ENCODE data around the gene JCAD. TPM values are rescaled to one million over a fixed set of nuclear protein-coding genes. Genes with fewer than 3 reads are reported as not detected.
"Not testable (repeated sequence)": the region's sequence is repeated elsewhere in the genome, so short reads cannot be mapped to it uniquely, and the experiment has no call there.

JCAD gene
- polyA plus RNA-seq, 1 donor = 24.7 TPM

DNA sequence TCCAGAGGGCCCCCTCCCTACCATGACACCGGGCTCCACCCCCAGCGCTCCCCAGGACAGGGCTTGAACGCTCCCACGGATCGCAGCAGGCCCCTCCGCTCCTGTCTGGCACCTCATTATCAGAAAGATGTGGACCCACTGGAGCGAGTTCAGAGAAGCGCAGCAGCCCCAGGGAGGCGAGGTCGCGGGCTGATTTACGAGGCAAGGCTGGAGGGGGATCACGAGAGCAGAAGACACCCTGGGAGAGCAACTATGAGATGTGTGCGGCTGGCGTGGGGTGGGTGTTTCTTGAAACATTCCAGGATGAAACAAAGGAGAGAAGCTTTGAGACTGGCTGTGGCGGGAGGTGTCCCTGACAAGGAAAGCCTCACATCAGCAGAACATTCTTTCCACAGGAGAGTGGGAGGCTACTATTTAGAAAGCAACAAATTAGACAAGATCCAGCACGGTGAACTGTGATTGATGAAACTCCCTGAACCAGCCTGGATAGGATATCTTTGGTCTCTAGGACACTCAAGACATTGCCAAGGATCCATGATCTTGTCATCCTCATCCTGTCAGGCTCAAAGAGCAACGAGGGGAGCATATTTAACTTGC, 66.0 kb downstream of the JCAD start:
- DNase-seq (ENCODE audit: low read depth) = no peak

GRCh38 chr10:29992914-29993313, 66.5 kb downstream of the JCAD start:
- DNase-seq (ENCODE audit: low read depth) = no peak

DNA sequence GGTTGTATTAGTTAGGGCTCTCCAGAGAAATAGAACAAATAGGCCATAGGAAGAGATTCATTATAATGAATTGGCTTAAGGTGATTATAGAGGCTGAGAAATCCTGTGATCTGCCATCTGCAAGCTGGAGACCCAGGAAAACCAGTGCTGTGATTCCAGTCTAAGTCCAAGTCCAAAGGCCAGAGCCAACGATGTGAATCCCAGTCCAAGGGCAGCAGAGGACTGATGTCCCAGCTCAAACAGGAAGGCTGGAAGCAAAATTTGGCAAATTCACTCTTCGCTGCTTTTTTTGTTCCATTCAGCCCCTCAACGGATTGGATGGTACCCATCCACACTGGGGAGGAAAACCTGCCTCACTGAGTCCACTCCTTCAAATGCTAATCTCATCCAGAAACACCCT, 68.0 kb downstream of the JCAD start:
- no peak for DNase-seq (ENCODE audit: low read depth)

GRCh38 chr10:29987471-29987870, 71.9 kb downstream of the JCAD start:
- no peak for DNase-seq (ENCODE audit: low read depth)

- no peak for DNase-seq (ENCODE audit: low read depth)
Observed at GRCh38 chr10:29982997-29983648, 76.3 kb downstream of the JCAD start.

DNA sequence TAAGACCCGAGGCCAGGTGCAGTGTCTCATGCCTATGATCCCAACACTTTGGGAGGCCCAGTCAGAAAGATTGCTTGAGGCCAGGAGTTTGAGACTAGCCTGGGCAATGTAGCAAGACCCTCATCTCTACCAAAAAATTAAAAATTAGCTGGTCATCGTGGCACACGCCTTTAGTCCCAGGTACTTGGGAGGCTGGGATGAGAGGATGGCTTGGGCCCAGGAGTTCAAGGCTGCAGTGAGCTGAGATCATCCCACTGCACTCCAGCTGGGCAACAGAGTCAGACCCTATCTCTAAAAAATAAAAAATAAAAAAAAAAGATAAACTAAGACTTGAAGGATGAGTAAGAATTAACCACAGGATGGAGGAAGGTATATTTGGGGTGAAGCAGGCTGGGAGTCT, 77.9 kb downstream of the JCAD start:
- no peak for DNase-seq (ENCODE audit: low read depth)

- no peak for DNase-seq (ENCODE audit: low read depth)
Observed at GRCh38 chr10:29980084-29980483, 79.3 kb downstream of the JCAD start.

DNA sequence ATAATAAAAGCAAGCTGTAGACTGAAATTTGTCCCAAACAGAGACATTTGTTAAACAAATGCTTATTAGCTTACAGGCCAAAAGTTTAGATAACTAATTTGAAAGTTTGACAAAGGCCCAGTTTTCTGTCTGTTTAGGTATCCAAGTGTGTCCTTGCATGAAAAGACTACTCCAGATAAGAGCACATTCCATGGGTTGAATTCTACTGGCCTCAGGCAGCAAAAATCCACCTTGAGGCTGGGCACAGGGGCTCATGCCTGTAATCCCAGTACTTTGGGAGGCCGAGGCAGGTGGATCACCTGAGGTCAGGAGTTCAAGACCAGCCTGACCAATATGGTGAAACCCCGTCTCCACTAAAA, 80.0 kb downstream of the JCAD start:
- not testable (repeated sequence) for DNase-seq (ENCODE audit: low read depth)

DNA sequence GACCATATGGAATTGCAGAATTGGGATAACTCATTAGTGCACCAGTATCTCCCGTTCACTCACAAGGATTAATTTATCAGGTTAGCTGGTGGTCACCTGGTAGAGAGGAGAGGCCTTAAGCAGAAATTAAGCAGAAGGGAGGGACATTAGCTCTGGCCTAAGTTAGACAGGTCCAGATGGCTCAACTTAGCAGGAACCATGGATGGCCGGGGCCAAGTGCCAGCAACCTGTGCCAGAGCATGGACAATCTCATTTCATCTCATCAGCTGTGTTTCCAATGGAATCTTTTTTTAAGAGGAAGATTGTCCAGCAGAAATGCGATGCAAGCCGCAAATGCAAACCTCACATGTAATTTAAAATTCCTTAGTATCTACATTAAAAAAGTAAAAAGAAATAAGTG, 82.2 kb downstream of the JCAD start:
- DNase-seq (ENCODE audit: low read depth) = no peak

GRCh38 chr10:29976134-29976533, 83.3 kb downstream of the JCAD start:
- no peak for DNase-seq (ENCODE audit: low read depth)

- DNase-seq (ENCODE audit: low read depth) = no peak
Observed at GRCh38 chr10:29974773-29975172, 84.6 kb downstream of the JCAD start.

DNA sequence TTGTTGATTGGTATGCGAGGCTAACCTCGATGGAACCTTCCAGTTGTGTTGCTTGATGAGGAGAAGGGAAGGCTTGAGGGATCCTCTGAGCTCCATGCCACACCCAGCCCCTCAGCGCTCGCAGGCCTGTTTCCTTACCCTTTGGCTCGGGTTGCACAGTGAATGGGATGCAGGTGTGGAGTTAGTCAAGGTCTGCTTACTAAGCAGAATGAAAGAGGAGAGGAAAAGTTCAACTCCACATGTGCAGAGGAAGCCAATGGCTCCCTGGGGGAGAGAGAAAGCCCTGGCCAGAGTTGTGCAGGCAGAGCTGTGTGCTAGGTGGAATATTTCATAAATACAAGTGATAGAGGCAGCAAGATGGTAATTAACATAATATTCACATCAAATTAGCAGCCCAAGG, 85.5 kb downstream of the JCAD start:
- DNase-seq (ENCODE audit: low read depth) = no peak

- DNase-seq (ENCODE audit: low read depth) = no peak
Observed at GRCh38 chr10:29970576-29970975, 88.8 kb downstream of the JCAD start.

- DNase-seq (ENCODE audit: low read depth) = no peak
Observed at GRCh38 chr10:29970012-29970396, 89.4 kb downstream of the JCAD start.

DNA sequence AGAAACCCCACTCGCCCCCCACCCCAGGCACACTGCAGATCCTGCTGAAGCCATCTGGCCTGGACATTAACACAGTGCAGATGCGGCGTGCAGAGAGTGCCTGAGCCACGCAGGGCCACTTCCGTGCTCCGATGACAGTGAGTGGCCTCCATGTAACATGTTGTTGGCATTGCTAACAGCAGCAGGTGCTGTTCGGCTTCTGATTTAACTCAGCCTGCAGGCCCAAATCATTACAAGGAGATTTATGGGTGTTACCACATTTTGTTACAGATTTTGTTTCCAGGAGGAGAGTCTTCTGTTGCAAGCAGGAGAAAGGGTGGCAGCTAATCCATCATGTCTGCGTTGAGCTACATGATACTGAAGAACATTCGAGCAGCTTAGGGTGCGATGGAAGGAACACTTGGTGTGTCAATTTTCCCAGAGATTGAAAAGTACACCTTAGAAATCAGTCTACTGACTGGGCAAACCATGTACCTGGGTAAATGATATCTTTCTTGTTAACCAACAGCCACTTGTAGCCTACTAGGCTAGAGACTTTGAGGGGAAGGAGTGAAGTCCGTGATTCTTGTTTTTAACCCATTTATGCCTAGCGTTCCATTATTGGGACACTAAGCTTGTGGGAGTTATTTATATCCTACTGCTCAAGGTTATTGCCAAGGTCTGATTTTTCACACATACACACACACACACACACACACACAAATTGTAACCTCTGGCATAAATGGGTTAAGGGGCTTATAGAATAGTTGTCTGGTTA, 90.0 kb downstream of the JCAD start:
- DNase-seq (ENCODE audit: low read depth) = no peak

- DNase-seq (ENCODE audit: low read depth) = no peak
Observed at GRCh38 chr10:29968585-29968984, 90.8 kb downstream of the JCAD start.

DNA sequence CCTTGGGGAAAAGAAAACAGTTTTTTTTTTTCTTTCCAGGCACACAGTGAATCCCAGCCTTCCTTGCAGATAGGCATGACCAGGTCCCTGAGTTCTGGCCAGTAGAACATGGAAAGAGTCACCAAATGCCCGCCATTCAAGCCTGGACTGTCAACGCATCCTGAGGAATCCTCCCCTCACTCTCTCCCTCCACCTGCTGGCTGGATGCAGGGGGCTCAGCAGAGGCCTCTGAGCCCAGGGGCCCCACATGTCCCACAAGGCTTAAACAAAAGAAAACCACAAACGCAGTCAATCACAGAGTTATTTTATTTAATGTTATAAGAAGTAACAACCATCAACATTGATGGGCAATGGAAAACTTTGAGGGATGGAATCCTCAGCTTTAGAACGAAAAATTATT, 93.1 kb downstream of the JCAD start:
- DNase-seq (ENCODE audit: low read depth) = no peak
